GM21619 (cell line): ENCODE measurements around the gene RPL35.
"Not testable (repeated sequence)": the region's sequence is repeated elsewhere in the genome, so short reads cannot be mapped to it uniquely, and the experiment has no call there.

Source experiments
- ATAC-seq: cut with Tn5 transposase; IDR thresholded peaks from one replicate; pipeline ENCODE4 v1.9.1; 2021; ENCODE audit not compliant: unreplicated experiment

RPL35 gene

DNA sequence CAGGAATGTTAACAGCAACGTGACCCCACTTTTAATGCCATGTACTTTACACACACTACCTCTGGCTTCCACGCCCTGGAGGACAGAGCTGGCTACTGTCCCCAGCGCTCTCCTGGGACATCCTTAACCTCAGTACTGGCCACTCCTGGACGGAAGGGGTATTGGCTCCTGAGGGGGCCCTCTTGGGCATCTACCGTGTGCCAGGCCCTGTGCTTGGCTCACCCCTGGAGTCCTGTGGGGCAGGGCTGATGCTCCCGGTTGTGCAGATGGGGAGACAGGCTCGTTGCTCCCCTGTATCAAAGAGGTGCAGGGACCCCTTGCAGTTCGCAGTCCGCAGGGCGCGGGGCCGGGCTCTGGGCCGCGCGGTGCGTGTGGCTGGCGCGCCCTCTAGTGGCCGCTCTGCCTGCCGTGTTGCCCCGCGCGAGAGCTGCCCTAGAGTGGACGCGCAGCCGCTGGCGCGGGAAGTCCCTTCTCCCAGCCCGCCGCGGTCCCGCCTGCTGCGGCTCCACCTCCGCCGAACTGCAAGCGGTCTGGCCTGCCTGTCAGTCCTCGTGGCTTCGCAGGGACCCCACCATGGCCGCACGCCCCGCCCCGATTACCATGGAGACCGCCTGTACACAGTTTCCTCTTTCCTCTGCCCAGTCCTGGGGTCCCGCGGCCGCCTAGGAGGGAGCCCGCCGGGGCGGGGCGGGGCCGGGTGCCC, 8.8 kb downstream of the RPL35 start, which contains the start of gene WDR38:
WDR38 (plus strand) TSS at position 632 of the 703 bp plus-strand sequence. CDS start 72 bp downstream, outside the sequence.
- ATAC-seq = peak; percentile 61

- no peak for ATAC-seq
Measured at GRCh38 chr9:124852121-124852828, 9.5 kb downstream of the RPL35 start.

DNA sequence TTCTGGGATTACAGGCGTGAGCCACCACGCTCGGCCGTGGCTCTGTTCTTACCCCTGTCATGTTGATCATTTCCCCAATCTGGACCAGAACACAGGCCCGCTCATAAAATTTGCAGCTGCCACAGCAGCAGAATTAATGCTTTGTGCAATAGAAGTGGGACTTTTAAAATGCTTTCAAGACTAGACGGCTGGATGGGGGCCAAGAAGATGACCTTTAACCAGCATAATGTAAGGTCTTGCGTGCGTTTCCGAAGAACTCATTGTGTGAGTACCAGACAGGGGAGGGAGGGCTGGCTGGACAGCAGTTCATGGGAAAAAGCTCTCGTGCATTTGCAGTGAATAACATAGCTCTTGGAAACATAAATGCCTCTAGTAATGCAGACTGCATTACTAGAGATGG, 12.0 kb downstream of the RPL35 start:
- ATAC-seq = no peak

GRCh38 chr9:124846969-124847368, 14.8 kb downstream of the RPL35 start:
- ATAC-seq = no peak

DNA sequence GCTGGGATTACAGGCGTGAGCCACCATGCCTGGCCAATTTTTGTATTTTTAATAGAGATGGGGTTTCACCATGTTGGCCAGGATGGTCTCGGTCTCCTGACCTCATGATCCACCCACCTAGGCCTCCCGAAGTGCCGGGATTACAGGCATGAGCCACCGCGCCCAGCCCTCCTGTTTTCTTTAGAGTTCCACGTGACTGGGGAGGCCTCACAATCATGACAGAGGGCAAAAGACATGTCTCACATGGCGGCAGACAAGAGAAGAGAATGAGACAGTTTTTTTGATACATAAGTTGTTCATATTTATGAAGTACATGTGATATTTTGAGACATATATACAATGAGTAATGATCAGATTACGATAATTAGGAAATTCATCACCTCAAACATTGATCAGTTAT, 15.3 kb downstream of the RPL35 start:
- ATAC-seq = not testable (repeated sequence)

GRCh38 chr9:124844291-124844690, 17.5 kb downstream of the RPL35 start:
- ATAC-seq = no peak

GRCh38 chr9:124843456-124844034, 18.2 kb downstream of the RPL35 start:
- no peak for ATAC-seq

GRCh38 chr9:124841075-124841821, 20.5 kb downstream of the RPL35 start:
- ATAC-seq = no peak

DNA sequence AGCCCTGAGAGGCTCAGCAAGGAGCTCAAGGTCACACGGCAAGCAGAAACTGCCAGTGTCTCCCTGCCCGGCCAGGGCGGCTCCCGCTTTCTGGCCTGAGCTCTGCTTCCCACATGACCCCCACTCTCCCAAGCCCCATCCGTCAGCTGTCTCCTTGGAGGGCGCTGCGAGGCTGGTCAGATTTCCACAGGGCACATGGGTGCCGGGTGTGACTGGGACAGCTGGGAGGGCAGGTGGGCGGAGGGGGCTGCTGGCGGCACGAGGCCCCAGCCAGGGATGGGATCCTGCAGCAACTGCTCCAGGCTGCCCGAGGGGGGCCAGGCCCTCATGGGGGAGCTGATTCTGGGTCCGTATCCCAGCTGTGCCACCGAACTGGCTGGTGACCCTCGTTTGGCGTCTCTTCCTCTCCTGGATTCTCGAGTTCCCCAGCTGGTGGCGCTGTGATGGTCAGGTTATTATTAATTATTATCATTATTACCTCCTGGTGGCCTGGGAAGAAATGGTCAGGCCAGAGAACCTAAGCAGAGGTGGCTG, 21.4 kb downstream of the RPL35 start:
- no peak for ATAC-seq

- ATAC-seq = no peak
Measured at GRCh38 chr9:124839612-124840299, 22.0 kb downstream of the RPL35 start.

DNA sequence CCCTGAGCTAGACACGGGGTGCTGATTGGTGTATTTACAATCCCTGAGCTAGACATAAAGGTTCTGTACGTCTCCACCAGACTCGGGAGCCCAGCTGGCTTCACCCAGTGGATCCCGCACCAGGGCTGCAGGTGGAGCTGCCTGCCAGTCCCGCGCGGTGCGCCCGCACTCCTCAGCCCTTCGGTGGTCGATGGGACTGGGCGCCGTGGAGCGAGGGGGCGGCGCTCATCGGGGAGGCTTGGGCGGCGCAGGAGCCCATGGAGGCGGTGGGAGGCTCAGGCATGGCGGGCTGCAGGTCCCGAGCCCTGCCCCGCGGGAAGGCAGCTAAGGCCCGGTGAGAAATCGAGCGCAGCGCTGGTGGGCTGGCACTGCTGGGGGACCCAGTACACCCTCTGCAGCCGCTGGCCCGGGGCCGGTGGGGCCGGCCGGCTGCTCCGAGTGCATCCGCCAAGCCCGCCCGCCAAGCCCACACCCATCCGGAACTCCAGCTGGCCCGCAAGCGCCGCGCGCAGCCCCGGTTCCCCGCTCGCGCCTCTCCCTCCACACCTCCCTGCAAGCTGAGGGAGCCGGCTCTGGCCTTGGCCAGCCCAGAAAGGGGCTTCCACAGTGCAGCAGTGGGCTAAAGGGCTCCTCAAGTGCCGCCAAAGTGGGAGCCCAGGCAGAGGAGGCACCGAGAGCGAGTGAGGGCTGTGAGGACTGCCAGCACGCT, 23.0 kb downstream of the RPL35 start:
- ATAC-seq = not testable (repeated sequence)

- not testable (repeated sequence) for ATAC-seq
Measured at GRCh38 chr9:124838132-124838531, 23.6 kb downstream of the RPL35 start.

DNA sequence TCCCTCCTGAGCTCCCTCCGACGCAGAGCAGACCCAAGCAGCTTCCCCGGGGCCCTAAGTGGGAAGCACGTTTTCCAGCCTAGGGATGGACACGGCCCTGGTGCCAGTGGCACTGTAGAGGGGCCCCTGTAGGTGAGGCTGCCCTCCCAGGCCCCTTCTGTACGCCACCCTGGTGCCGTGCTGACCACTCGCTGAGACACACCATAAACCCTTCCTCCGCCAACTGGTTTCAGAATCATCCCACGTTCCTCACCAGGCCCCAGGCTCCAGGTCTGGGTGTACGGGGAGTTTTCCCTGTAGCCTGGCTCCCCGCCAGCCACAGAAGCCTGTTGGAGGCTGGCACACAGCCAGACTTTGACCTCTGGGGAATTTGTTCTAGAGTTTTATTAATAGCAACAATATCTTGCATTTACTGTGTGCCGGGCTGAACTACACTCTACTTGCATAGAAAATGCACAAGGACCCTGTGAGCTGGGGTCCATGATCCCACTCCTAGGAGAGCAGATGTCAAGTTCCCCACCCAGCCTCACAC, 26.7 kb downstream of the RPL35 start:
- no peak for ATAC-seq

GRCh38 chr9:124834591-124834990, 27.2 kb downstream of the RPL35 start:
- no peak for ATAC-seq

- ATAC-seq = no peak
Measured at GRCh38 chr9:124831642-124832364, 30.0 kb downstream of the RPL35 start.

DNA sequence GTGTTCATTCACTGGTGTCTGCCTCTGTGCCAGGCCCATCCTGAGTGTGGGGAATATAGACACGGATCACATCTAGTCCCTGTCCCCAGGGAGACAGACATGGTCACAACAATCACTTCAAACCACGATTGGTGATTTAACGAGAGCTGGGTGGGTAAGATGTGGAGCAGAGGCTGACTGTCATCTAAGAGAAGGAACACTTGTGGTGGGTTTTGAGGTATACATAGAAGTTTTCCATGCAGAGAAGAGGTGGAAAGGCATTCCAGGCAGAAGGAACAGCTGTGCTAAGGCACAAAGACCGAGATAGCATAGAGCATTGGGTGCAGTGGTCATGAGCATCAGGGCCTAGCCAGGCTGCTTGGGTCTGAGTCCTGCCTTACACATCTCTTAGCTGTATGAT, 31.2 kb downstream of the RPL35 start:
- ATAC-seq = no peak

DNA sequence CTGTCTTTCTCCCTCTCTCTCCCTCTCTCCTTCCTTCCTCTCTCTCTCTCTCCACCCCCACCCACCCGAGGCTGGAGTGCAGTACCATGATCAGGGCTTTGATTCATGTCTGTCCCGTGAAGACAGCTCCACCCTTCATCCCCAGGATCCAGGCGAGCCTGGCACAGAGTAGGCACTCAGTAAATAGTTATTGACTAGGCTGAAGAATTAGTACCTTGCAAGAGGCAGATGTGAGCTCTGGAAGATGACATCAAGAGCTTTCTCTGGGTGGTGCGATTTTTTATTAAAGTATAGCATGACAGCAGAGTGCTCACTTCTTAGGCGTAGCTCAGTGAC, 32.5 kb downstream of the RPL35 start:
- no peak for ATAC-seq

DNA sequence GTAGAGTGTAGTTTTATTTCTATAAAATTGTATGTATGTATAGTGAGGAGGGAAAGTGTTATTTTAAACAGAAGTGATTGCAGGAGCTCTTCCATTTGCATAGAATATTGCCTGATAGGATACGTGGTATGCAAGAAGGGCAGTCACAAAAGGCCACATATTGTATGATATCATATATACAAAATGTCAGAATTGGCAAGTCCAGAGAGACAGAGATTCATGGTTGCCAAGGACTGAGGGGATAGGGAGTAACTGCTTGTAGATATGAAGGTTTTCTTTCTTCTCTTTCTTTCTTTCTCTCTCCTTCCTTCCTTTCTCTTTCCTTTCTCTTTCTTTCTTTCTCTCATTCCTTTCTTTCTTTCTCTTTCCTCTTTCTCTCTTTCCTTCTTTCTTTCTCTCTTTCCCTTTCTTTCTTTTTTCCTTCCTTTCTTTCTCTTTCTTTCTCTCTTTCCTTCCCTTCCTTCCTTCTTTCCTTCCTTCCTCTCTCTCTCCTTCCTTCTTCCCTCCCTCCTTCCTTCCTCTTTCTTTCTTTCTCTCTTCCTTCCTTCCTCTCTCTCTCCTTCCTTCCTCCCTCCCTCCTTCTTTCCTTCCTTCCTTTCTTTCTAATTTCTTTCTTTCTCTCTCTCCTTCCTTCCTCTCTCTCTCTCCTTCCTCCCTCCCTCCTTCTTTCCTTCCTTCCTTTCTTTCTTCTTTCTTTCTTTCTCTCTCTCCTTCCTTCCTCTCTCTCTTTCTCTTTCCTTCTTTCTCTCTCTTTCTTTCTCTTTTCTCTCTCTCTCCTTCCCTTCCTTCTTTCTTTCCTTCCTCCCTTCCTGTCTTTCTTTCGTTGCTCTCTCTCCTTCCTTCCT, 33.0 kb downstream of the RPL35 start:
- no peak for ATAC-seq
